NCI-H526 treated with DMSO at 0.1 percent for 48 hours (cell line): ENCODE measurements around the gene SEBOX.
A peak's percentile ranks its signal among the peaks of the same experiment; 100 is the strongest.

Experiments
- DNase-seq: peaks from one replicate; lab custom pipeline; 2025; lab: John Stamatoyannopoulos, UW

The SEBOX gene

DNA sequence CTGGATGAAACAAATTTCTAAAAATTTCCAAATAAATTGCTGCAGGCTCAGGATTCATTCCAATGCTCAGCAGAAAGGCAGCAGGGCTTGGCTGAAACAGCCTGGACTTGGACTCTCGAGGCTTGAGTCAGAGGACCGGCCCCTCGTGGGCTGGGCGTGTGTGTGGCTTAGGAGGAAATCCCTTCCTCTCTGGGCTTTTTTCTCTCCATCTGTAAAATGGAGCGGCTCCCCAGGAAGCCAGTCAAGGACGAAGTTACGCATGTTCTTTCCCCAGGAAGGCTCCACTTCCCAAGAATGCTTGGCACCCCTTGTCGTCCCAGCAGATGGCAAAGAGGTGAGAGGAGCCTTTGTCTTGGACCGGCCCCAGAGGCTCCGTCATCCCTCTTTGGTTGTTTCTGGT, 27.5 kb upstream of the SEBOX start:
- DNase-seq: no peak

DNA sequence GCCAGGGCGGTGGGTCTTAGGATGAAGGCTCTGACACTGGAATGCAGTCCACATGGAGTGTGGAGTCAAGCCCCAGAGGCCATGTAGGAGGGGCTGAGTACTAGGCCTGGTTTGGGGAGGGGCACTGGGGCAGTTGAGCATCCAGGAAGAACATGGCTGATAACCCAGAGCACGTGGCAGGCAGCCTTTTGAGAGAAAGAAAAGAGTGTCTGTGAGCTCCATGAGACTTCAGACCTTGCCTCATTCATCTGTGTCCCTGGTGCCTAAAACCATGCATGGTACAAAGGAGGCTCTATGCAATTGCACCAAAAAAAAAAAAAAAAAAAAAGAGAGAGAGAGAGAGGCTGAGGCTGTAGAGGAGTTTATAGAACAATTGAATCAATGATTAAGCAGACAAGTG, 26.4 kb upstream of the SEBOX start:
- no peak for DNase-seq

DNA sequence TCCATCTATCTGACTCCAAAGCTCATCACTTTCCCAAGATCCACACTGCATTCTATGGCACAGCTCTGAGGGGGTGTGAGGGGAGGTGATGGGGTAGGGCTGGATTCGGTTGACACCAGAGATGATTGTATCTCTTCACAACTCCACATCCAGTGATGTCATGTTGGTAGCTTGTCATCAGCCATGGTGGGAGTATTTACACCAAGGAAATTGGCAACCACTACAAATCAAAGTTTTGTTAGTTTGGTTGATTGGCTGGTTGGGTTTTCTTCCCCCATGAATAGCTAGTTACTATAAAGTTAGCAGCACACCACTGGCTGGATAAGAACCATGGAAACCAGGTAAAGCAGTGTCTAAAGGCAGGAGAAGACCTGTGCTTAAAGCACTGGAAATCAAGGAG, 26.0 kb upstream of the SEBOX start:
- no peak for DNase-seq

DNA sequence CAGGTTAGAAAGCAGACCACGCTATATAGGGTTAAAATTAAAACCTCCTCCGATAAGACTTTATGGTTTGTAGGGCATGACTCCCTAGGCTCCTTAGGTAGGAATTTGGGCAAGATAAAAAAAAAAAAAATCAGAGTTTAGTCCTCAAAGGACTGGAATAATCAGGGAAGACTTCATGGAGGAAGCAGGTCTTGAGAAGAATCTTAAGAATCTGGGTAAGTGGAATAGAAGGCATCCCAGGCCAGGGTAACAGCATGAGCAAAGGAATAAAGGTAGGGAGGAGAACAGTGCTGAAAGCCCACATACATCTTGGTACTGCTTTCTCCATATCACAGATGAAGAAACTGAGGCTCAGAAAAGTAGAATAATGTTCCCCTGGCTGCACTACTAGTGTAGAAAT, 25.6 kb upstream of the SEBOX start:
- no peak for DNase-seq

DNA sequence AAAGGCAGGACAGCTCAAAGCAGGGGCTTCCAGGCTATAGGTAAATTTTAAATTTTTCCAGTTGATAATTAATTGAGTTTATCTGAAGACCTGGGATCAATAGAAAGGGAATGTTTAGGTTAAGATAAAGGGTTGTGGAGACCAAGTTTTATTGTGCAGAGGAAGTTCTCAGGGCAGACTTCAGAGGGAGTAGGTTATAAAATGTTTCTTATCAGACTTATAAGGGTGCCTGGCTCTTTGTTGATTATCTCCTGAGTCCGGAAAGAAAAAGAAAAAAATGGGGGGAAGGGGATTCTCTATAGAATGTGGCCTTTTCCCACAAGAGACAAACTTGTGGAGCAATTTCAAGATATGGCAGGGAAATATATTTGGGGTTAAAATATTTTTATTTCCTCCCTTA, 25.1 kb upstream of the SEBOX start:
- DNase-seq: no peak

DNA sequence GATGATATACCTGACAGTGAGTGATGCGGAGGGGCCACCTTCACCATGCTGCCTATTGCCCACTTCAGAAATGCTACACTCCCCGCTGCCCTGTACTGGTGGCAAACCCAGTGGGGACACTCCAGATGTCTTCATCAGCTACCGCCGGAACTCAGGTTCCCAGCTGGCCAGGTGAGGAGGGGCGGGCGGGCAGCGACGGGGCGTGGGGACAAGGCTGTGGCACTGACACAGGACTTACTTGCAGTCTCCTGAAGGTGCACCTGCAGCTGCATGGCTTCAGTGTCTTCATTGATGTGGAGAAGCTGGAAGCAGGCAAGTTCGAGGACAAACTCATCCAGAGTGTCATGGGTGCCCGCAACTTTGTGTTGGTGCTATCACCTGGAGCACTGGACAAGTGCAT, 23.1 kb upstream of the SEBOX start:
- DNase-seq: no peak

DNA sequence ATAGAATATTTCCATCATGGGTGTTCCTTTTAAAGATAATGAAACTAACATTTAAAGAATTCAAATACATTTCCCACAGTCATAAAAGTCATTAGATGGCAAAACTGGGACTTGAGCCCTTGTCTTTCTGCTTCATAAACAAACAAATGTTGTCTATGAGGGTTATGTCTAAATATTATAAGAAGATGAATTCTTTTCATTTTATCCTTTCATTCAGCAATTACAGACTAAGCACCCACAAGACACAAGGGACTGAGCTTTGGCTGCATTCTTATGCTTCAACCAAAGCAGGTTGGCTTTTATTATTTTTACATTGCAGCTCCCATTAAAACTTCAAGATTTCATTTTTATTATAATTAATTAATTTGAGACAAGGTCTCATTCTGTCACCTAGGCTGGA, 21.4 kb upstream of the SEBOX start:
- no peak for DNase-seq

DNA sequence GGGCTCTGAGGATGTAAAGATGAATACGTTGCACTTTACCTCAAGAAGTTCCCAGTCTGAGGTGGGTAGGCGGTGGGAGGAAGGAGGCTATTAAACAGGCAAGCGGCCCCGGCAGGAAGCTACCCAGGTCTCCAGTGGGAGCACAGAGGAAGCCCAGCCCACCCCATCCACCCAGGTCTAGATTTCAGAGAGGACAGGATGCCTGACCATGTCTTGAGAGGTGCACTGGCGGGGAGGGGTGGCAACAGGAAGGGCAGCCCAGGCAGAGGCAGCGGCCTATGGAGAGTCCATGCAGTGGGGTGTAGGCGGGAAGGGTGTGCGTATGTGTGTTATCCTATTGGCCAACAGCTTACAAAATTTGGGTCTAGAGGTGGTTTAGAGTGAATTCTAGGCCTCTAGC, 20.4 kb upstream of the SEBOX start:
- DNase-seq: no peak

DNA sequence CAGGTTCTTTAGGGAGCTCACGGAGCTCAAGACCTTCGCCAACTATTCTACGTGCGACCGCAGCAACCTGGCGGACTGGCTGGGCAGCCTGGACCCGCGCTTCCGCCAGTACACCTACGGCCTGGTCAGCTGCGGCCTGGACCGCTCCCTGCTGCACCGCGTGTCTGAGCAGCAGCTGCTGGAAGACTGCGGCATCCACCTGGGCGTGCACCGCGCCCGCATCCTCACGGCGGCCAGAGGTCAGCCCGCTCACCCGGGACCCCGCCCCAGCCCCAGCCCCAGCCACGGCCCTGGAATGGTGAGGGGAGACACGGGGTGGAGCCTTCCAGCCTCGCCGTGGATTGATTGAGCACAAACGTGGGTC, 20.0 kb upstream of the SEBOX start:
- DNase-seq: peak; percentile 64

DNA sequence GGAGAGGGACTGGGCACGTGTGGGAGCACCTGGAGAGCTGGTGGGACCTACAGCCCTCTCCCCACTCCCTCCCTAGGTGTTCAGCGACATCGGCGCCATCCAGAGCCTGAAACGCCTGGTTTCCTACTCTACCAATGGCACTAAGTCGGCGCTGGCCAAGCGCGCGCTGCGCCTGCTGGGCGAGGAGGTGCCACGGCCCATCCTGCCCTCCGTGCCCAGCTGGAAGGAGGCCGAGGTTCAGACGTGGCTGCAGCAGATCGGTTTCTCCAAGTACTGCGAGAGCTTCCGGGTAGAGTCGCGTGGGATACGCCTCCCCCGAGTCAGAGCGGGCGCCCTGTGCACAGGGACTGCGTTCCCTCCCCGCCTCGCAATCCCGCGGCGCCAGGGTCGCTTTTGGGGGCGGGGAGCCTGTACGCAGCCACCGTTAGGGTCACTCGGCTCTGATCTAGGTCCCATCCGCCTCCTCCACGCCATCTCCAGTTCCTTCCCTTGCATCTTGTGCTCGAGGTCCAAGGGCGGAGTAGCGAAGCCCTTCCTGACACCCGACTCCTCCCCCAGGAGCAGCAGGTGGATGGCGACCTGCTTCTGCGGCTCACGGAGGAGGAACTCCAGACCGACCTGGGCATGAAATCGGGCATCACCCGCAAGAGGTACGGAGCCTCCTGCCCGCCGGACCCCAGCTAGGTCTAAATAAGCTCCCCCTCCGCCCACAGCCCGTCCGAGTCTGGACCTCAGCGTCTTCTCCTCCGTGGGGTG, 19.5 kb upstream of the SEBOX start:
- DNase-seq: peak; percentile 79

DNA sequence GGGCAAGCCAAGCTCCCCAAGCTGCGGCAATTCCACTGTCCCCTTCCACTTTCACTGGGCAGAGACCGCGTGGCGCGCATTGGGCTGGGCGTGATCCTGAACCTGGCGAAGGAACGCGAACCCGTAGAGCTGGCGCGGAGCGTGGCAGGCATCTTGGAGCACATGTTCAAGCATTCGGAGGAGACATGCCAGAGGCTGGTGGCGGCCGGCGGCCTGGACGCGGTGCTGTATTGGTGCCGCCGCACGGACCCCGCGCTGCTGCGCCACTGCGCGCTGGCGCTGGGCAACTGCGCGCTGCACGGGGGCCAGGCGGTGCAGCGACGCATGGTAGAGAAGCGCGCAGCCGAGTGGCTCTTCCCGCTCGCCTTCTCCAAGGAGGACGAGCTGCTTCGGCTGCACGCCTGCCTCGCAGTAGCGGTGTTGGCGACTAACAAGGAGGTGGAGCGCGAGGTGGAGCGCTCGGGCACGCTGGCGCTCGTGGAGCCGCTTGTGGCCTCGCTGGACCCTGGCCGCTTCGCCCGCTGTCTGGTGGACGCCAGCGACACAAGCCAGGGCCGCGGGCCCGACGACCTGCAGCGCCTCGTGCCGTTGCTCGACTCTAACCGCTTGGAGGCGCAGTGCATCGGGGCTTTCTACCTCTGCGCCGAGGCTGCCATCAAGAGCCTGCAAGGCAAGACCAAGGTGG, 16.3 kb upstream of the SEBOX start:
- no peak for DNase-seq

DNA sequence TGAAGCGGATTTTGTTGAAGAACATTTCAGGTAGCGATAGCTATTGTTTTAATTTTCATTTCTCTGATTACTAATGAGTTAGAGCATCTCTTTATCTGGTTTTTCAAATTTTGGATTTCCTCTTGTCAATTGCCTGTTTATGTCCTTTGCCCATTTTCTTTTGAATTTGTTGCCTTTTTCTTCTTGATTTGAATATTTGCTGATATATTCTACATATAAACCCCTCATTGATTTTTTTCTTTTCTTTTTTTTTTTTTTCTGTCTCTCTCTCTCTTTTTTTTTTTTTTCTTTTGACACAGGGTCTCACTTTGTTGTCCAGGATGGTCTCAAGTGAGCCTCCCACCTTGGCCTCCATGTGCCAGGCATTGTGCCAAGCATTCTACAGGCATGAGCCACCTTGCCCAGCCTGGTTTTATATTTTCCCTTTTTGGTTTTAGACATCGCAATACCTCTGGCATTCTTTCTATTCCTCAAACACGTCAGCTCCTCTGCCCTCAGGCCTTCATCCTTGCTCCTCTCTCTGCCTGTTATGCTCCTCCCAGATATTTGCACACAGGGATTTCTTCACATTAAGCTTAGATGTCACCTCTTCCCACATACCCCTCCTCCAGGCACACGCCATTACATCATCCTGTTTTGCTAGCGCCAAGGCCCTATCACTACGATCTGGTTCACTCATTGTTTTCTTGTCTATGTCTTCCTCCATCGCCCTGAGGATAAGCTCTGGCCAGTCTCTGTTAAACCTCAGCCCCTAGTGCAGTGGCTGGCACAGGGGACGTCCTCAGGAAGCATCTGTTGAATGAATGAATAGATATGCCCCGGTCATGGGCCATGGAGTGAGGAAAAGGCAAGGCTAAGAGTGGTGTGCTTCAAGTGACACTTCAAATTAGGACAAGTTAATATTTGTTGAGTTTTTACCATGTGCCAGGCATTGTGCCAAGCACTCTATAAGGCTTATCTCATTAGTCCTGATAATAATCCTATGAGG, 15.1 kb upstream of the SEBOX start:
- DNase-seq: no peak

DNA sequence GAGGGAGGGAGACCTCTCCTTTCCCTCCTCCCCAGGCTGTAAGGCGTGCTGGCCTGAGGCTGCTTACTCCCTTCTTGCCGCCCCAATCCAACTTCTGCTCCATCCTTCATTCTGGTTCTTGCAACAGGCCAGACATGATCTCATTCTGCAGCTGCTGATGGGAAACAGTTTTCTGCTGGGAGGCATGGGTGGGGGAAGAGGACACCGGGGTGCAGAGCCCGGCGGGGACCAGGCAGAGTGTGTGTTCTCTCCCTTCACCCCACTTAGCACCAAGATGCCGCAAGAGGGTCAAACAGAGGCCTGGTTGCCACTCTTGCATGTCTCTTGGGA, 7.9 kb upstream of the SEBOX start:
- no peak for DNase-seq

DNA sequence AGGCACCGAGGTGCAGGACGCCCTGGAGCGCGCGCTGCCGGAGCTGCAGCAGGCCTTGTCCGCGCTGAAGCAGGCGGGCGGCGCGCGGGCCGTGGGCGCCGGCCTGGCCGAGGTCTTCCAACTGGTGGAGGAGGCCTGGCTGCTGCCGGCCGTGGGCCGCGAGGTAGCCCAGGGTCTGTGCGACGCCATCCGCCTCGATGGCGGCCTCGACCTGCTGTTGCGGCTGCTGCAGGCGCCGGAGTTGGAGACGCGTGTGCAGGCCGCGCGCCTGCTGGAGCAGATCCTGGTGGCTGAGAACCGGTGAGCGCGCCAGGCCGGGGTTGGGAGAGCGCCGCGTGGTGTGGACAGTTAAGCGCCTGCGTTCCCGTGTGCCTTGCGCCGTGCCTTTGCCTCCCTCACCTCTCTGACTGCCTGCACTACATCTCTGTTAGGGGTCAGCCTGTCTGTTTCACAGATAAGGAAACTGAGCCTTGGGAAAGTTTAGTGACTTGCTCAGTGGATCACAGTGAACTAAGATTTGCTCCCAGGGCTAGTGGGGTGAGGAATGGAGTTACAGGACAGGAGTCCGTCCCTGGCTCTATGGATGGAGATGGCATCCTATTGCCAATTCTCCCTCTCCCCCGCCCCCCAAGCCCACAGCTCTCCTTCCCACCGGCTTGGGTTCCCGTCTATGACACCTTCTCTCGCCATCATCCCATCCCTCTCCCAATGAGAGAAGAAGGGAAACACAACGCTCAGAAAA, 7.4 kb upstream of the SEBOX start:
- DNase-seq: peak; percentile 31

DNA sequence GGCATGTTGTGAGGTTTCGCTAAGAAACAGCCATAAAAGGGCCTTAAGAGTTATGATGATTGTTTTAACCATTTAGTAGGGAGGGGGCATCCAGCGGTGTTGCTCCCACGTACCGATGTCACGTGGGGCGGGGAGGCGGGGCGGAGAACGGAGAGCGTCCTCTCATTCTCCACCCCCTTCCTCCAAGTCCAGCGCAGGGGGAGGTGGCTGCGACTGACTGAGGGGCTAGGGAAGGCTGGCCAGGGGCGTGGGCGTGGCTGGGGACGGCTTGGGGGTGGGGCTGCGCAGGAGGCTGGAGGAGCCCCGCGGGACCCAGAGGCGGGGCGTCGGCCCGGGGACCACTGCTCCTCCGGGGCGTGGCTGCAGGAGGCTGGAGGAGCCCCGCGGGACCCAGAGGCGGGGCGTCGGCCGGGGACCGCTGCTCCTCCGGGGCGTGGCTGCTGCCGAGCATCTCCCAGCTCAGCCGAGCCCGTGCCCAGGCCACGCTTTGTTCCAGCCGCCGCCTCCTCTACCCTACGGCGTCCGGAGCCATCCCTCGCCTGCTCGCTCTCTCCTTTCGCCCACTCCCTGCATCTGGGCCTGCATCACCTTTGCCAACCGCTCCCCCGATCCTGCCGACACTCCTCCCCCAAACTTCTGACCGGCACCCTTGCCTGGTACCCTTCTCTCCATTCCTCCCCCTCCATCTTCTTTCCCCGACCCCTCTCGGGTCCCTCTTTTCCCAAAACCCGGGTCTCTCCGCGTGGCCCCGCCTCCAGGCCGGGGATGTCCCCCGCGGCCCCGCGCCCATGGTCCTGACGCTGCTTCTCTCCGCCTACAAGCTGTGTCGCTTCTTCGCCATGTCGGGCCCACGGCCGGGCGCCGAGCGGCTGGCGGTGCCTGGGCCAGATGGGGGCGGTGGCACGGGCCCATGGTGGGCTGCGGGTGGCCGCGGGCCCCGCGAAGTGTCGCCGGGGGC, 6.5 kb upstream of the SEBOX start, which contains the start of gene SARM1:
TSS of gene SARM1 (plus strand) at position 450 of the 958 bp plus-strand sequence. CDS start at position 789, 339 bp downstream.
- peak; percentile 86 for DNase-seq

DNA sequence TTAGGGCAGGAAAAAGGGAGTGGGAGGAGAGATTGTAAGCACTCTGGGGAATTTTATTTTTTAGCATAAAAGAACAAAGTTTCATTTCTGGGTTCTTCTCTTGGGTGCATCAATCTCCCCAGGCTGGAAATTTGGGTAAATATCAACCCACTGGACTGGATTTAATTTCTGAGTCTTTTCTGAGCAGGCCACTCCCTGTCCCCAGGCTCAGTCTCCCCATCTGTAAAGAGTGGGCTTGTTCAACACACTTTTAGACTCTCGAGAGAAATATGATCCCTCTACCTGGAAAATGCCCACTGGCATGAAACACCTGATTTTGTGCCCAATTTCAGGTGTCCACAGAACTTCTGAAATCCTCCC, 5.7 kb upstream of the SEBOX start:
- DNase-seq: no peak

DNA sequence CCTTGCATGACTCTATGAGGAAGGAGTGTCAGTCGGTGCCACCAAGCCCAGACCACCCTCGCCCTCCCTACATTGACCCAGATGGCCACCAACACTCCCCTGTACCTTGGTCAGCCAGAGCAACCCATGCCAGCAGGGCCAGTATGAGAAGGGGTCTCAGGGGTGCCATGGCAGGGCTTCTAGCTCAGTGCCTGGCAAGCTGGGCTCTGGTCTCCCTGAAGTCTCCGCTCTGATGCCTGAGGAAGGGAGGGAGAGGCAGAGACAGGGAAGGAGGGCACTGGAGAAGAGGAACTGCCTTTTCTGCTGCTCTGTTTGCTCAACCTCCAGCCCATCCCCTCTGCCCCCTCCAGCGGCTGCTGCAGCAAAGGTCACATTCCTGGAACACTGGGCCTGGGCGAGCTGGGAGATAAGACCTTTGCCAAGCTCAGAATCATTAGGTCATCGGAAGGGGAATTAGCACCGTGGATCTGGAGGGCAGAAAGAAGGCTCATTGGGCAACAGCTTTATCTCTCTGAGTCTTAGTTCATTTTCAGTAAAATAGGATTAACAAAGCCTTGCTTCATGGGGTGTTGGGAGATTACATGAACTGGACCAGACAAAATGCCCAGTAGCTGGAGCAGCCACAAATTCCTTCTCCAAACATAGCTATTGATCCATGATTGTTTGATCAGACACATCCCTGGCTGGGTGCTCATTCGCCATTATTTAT, 5.2 kb upstream of the SEBOX start, which contains the start of gene VTN:
TSS of gene VTN (minus strand) at position 273 of the 709 bp plus-strand sequence. CDS start at position 169, 104 bp downstream.
- no peak for DNase-seq

DNA sequence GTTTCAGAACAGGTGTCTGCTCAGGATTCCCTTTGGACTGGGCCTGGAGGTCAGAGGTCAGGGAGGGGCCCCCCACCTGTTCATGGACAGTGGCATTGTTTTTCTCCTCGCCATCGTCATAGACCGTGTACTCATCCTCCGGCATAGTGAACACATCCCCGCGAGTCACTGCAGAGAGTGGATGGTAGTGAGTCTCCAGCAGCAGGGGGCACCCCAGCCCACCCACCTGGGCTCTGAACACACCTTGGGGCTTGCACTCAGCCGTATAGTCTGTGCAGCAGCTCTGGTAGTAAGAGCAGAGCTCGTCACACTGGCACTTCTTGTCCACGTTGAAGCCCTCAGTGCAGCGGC, 4.7 kb upstream of the SEBOX start:
- DNase-seq: no peak

DNA sequence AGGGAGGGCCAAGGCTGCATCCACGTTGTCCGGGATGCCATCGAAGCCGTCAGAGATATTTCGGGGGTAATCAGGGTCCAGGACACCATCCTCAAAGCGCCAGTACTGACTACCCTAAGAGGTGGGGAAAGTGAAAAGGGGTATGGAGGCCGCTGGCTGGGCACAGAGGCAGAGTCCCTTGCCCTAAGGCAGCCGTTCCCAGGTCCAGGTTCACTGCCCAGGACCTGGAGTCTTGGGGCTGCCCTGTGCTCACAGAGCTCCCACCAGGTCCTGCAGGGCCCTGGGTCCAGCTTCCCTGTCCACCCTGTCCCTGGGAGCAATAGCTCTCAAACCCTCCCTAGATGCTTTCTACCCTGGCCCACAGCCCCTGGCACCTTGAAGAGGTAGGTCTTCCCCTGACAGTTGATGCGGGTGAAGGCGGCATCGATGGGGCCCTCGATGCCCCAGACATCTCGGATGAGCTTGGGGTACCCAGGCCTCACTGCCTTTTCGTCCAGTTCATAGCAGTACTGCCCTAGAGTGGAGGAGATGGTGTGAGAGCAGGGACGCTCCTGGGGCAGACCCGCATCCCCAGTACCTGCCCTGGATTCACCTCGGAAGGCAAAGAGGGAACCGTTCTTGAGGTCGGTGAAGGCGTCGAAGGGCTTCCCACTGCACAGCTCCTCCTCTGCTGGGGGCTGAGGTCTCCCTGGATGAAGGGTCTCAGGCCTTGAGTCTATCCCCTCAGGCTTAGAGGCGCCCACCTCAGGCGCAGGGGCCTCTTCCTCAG, 4.1 kb upstream of the SEBOX start:
- DNase-seq: no peak
